Right lobe of liver (tissue), 6 donors: ENCODE data around the gene MOSPD2. TPM values are rescaled to one million over a fixed set of nuclear protein-coding genes. Genes with fewer than 3 reads are reported as not detected.
A peak's percentile ranks its signal among the peaks of the same experiment; 100 is the strongest.

Experiments
- ATAC-seq, 4 donors: fragments of 200-7000 bp; cut with Tn5 transposase; one replicate each; pipeline ENCODE4 v1.9.1; 2020; ENCODE audit warnings: mild to moderate bottlenecking in 4 of 4, moderate library complexity in 4 of 4
- DNase-seq, 3 donors: peaks; one replicate each; pipeline ENCODE4 v3.0.0-alpha.2; 2020
- H3K27ac ChIP-seq, 3 donors: fragments of 200-600 bp; one replicate each; pipeline ENCODE4 v1.8.0; 2022
- H3K27me3 ChIP-seq, 2 donors: fragments of 200-600 bp; one replicate each; pipeline ENCODE4 v1.8.0; 2022
- H3K36me3 ChIP-seq, 4 donors: fragments of 200-600 bp; sonication (generic) in 1 of 4; one replicate each; pipeline versions ENCODE4 v1.5.1 to v1.8.0; 2017 to 2022; ENCODE audit warnings: control low read depth in 1 of 4
- H3K4me1 ChIP-seq, 4 donors: fragments of 200-600 bp; sonication (generic) in 1 of 4; one replicate each; pipeline versions ENCODE4 v1.5.1 to v1.8.0; 2017 to 2022; ENCODE audit warnings: control low read depth in 1 of 4
- H3K4me3 ChIP-seq, 3 donors: fragments of 200-600 bp; one replicate each; pipeline ENCODE4 v1.8.0; 2022
- H3K9me3 ChIP-seq, 4 donors: fragments of 200-600 bp; sonication (generic) in 1 of 4; one replicate each; pipeline versions ENCODE4 v1.5.1 to v1.8.0; 2017 to 2022; ENCODE audit warnings: control low read depth in 1 of 4
- CTCF ChIP-seq, 4 donors: fragments of 200-600 bp in 3 of 4; fragments of 450-650 bp in 1 of 4; IDR thresholded peaks; one replicate each; pipeline versions ENCODE4 v1.5.1 to v1.8.0; 2016 to 2022; ENCODE audit warnings: antibody characterized with exemption in 4 of 4, mild to moderate bottlenecking in 2 of 4
- POLR2A ChIP-seq: fragments of 450-650 bp; IDR thresholded peaks from one replicate; pipeline ENCODE4 v1.6.1; 2017; ENCODE audit warnings: antibody characterized with exemption, mild to moderate bottlenecking
- WGBS: methylation state at CpG from one replicate; pipeline ENCODE4 v1.1.6; 2018; ENCODE audit warnings: low coverage, low lambda C conversion rate; ENCODE audit not compliant: insufficient coverage; ENCODE audit errors: missing lambda C conversion rate; 5-methylcytosine and 5-hydroxymethylcytosine counted together
- intact Hi-C, 2 donors: fragments of 100-400 bp; cut with DNase I; formaldehyde crosslinking; loops; one replicate each; pipeline versions ENCODE4 v1.11.2 to v1.14.1; 2022
- total RNA-seq, 6 experiments: library from RNA; depleted of rRNA in 2 of 6; stranded (reverse); fragments of >200 nt in 2 of 6; fragmentation: NEBNext Ultra II Directional in 3 of 6; extraction: Animal tissue kit (Norgen Biotek cat#: 25700) in 3 of 6; gene quantifications; one replicate each; pipeline versions ENCODE4 v1.1.0 to v1.2.4, GENCODE V29; 2016 to 2023
- donor health status: DM: no; HTN: yes; CAD: no.
- donor health status: DM: no; HTN: no; CAD: no.
- donor health status: DM: no; HTN: no; CAD: no.
- donor health status: DM: no; HTN: yes; CAD: no.
- donor health status: DM: no; HTN: yes; CAD: no.

The MOSPD2 gene
- total RNA-seq, 6 experiments from 2014 or later = 3.8 to 14.8 (median 8.7) TPM

- TF ChIP-seq POLR2A = no peak
- TF ChIP-seq CTCF (IDR thresholded peaks at IDR 0.05) = no peak
- H3K36me3 ChIP-seq = no peaks in the 10 kb centered on the region
- no peak overlapping the region for H3K27ac ChIP-seq
- 76% methylated on average over 4 of the region's 4 CpGs for WGBS
- ATAC-seq (no peak), DNase-seq (no peak)
- no peak overlapping the region for H3K4me3 ChIP-seq
- intact Hi-C loops = no loop called here
- no peaks in the 10 kb centered on the region for H3K4me1 ChIP-seq
- no peaks in the 10 kb centered on the region for H3K9me3 ChIP-seq
- no peaks in the 10 kb centered on the region for H3K27me3 ChIP-seq
These were observed 50.5 kb downstream of the MOSPD2 start for GRCh38 chrX:14923761-14924160.

- Histone ChIP-seq H3K4me1 (no peaks in the 10 kb centered on the region), H3K4me3 (no peak overlapping the region), H3K9me3 (no peaks in the 10 kb centered on the region), H3K27me3 (no peaks in the 10 kb centered on the region), H3K36me3 (no peaks in the 10 kb centered on the region), H3K27ac (no peak overlapping the region)
- intact Hi-C loops = no loop called here
- TF ChIP-seq CTCF (IDR thresholded peaks at IDR 0.05) (no peak), POLR2A (no peak)
- 29% methylated on average over 1 of the region's 1 CpG for WGBS
- ATAC-seq = peak in 1 of 4 donors; percentile 35
- DNase-seq = no peak
These were observed 53.2 kb downstream of the MOSPD2 start for GRCh38 chrX:14926471-14926870.

- Histone ChIP-seq H3K4me1 (no peaks in the 10 kb centered on the region), H3K36me3 (no peaks in the 10 kb centered on the region), H3K27ac (no peak overlapping the region), H3K9me3 (no peaks in the 10 kb centered on the region), H3K27me3 (no peaks in the 10 kb centered on the region), H3K4me3 (no peak overlapping the region)
- intact Hi-C loops = no loop called here
- WGBS = 72% methylated on average over 4 of the region's 5 CpGs
- TF ChIP-seq CTCF (IDR thresholded peaks at IDR 0.05) = no peak
- no peak for TF ChIP-seq POLR2A
- ATAC-seq = no peak
- DNase-seq = no peak
These were observed 54.2 kb downstream of the MOSPD2 start for GRCh38 chrX:14927401-14927800.

GRCh38 chrX:14930663-14931062, 57.4 kb downstream of the MOSPD2 start:
- intact Hi-C loops = no loop called here
- ATAC-seq (no peak), DNase-seq (no peak)
- H3K9me3 ChIP-seq = no peaks in the 10 kb centered on the region
- H3K36me3 ChIP-seq = no peaks in the 10 kb centered on the region
- no peaks in the 10 kb centered on the region for H3K27me3 ChIP-seq
- H3K4me3 ChIP-seq = no peak overlapping the region
- no peak overlapping the region for H3K27ac ChIP-seq
- no peak for TF ChIP-seq CTCF (IDR thresholded peaks at IDR 0.05)
- 7% methylated on average over 1 of the region's 1 CpG for WGBS
- no peaks in the 10 kb centered on the region for H3K4me1 ChIP-seq

GRCh38 chrX:14932136-14932535, 58.9 kb downstream of the MOSPD2 start:
- ATAC-seq (no peak), DNase-seq (no peak)
- no peak overlapping the region for H3K4me3 ChIP-seq
- no peaks in the 10 kb centered on the region for H3K27me3 ChIP-seq
- no peaks in the 10 kb centered on the region for H3K36me3 ChIP-seq
- no peaks in the 10 kb centered on the region for H3K4me1 ChIP-seq
- intact Hi-C loops = no loop called here
- TF ChIP-seq POLR2A (no peak), CTCF (IDR thresholded peaks at IDR 0.05) (no peak)
- no peak overlapping the region for H3K27ac ChIP-seq
- H3K9me3 ChIP-seq = no peaks in the 10 kb centered on the region
- WGBS = 71% methylated on average over 1 of the region's 1 CpG
